Thymus (tissue), 14 donors: ENCODE results near the gene P2RX7. TPM values are rescaled to one million over a fixed set of nuclear protein-coding genes. Genes with fewer than 3 reads are reported as not detected.

Source experiments
- DNase-seq, 9 donors: peaks; one replicate each; pipeline ENCODE4 v3.0.0-alpha.2; 2013; ENCODE audit warnings: low spot score in 9 of 9, low read depth in 6 of 9, missing footprints in 1 of 9
- H3K27ac ChIP-seq, 2 donors: one replicate each; pipeline ENCODE4 v1.5.1; 2013; ENCODE audit warnings: control low read depth in 1 of 2, low read depth in 1 of 2, low read length in 1 of 2, mild to moderate bottlenecking in 1 of 2, moderate library complexity in 1 of 2
- H3K27me3 ChIP-seq, 2 donors: one replicate each; pipeline ENCODE4 v1.5.1; 2013; ENCODE audit warnings: low read length in 1 of 2; ENCODE audit not compliant: control insufficient read depth in 2 of 2, insufficient read depth in 1 of 2
- H3K36me3 ChIP-seq, 2 donors: one replicate each; pipeline ENCODE4 v1.5.1; 2013; ENCODE audit warnings: low read length in 1 of 2, mild to moderate bottlenecking in 1 of 2, moderate library complexity in 1 of 2; ENCODE audit not compliant: control insufficient read depth in 2 of 2, insufficient read depth in 2 of 2
- H3K4me1 ChIP-seq, 2 donors: one replicate each; pipeline ENCODE4 v1.5.1; 2013; ENCODE audit warnings: low read length in 2 of 2; ENCODE audit not compliant: control insufficient read depth in 2 of 2, insufficient read depth in 2 of 2
- H3K4me3 ChIP-seq, 2 donors: one replicate each; pipeline ENCODE4 v1.5.1; 2013; ENCODE audit warnings: low read length in 2 of 2, control low read depth in 1 of 2, mild to moderate bottlenecking in 1 of 2
- H3K9me3 ChIP-seq, 2 donors: one replicate each; pipeline ENCODE4 v1.5.1; 2013; ENCODE audit warnings: low read length in 1 of 2, mild to moderate bottlenecking in 1 of 2; ENCODE audit not compliant: control insufficient read depth in 2 of 2, insufficient read depth in 1 of 2
- WGBS: extraction: QIAGEN DNeasy Blood & Tissue Kit; methylation state at CpG from one replicate; pipeline ENCODE4 v1.1.7; 2013; 5-methylcytosine and 5-hydroxymethylcytosine counted together
- long read RNA-seq, 10 donors: transcript quantifications; one replicate each; lab custom pipeline, GENCODE V29; 2026
- polyA plus RNA-seq: library from polyadenylated mRNA; stranded (reverse); fragments of 200-250 nt; gene quantifications from one replicate; pipeline ENCODE4 v1.2.3, GENCODE V29; 2013
- total RNA-seq: library from RNA; stranded (reverse); fragments of 120-200 nt; gene quantifications from one replicate; pipeline ENCODE4 v1.2.4, GENCODE V29; 2013
- donor health status: healthy.

The P2RX7 gene
- total RNA-seq (1.7 TPM), polyA plus RNA-seq (2.3 TPM)
- long read RNA-seq, donor 1 = 0 reads
- long read RNA-seq, donor 2 = 0 reads
- long read RNA-seq, donor 3 = 0 reads
- long read RNA-seq, donor 4, partial matches to known transcripts = 0 of 1 reads
- long read RNA-seq, donor 4, other reads (novel, unspliced or antisense) = 0 of 1 reads
- long read RNA-seq, donor 5, full-length matches to known transcripts = 1 of 1 reads
- long read RNA-seq, donor 5, partial matches to known transcripts = 0 of 1 reads
- long read RNA-seq, donor 5, other reads (novel, unspliced or antisense) = 0 of 1 reads
- long read RNA-seq, donor 6, full-length matches to known transcripts = 1 of 1 reads
- long read RNA-seq, donor 6, partial matches to known transcripts = 0 of 1 reads
- long read RNA-seq, donor 6, other reads (novel, unspliced or antisense) = 0 of 1 reads
- long read RNA-seq, donor 7 = 0 reads
- long read RNA-seq, donor 8 = 0 reads
- long read RNA-seq, donor 9 = 0 reads
- long read RNA-seq, donor 10 = 0 reads

DNA sequence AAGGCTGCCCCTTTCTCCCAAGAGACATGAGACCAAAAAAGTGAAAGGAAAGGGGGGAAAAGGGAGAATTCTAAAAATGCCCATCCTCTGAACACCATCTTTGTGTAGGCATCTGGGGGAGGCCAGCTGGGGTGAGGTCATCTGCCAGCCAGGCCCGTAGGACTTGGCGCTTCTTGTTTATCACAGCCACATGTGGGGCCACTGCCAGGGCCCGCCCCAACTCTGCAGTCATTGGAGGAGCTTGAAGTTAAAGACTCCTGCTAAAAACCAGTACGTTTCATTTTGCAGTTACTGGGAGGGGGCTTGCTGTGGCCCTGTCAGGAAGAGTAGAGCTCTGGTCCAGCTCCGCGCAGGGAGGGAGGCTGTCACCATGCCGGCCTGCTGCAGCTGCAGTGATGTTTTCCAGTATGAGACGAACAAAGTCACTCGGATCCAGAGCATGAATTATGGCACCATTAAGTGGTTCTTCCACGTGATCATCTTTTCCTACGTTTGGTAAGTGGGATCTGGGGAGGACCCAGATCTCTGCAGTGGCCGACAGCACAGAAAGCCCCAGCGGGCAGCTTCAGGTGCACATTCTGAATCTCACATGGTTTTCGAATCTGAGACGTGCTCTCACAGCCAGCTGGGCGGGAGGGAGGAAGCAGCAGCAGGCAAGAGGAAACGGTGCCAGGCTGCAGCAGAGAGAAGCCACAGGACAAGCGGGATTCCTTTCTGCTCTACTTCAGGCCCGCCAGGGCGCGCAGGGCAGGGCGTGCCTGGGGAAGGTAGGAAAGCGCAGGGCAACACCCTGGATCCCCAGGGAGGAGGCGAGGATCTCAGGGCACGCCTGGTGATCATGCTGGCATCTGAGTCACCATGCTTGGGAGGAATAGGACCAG, at the start of gene P2RX7:
P2RX7 (plus strand) TSS at position 276 of the 881 bp plus-strand sequence; CDS start at position 371, 95 bp downstream.
- peak; percentile 24 to 70 (median 37) for DNase-seq
- no peaks in the 10 kb centered on the region for H3K27me3 ChIP-seq
- H3K4me3 ChIP-seq = peak within 1 kb of the TSS; percentile 29 to 46
- 6% methylated on average over 25 of the region's 25 CpGs for WGBS
- H3K27ac ChIP-seq = peak within 1 kb of the TSS; percentile 46 to 65
- no peaks in the 10 kb centered on the region for H3K36me3 ChIP-seq
- peaks cover 0 to 4% of the 10 kb centered on the region in 2 donors for H3K9me3 ChIP-seq
- peaks cover 19 to 33% of the 10 kb centered on the region in 2 donors for H3K4me1 ChIP-seq

DNA sequence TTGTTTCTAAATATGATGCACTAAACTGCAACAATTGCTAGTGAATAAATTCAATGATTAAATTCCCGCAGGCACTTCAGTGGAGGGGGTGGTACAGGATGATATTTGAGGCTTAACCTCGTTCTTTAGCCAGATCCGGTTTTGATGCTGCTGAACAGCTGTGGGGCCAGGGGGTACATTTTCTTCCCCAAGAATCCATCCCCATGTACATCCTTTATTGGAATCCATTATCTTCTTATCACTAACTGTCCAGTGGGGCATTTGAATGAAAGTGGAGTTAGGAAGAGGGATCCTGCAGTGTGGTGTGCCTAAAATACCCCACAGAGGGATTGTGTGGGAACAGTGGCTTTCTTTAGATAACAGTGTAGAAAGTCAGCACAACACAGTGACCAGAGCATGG, 48.4 kb upstream of the P2RX7 start:
- 91% methylated on average over 3 of the region's 3 CpGs for WGBS
- Histone ChIP-seq H3K4me3 (no peak overlapping the region), H3K36me3 (no peaks in the 10 kb centered on the region), H3K4me1 (peaks cover 0 to 7% of the 10 kb centered on the region in 2 donors), H3K27me3 (no peaks in the 10 kb centered on the region), H3K9me3 (no peaks in the 10 kb centered on the region), H3K27ac (no peak overlapping the region)
- DNase-seq = no peak

DNA sequence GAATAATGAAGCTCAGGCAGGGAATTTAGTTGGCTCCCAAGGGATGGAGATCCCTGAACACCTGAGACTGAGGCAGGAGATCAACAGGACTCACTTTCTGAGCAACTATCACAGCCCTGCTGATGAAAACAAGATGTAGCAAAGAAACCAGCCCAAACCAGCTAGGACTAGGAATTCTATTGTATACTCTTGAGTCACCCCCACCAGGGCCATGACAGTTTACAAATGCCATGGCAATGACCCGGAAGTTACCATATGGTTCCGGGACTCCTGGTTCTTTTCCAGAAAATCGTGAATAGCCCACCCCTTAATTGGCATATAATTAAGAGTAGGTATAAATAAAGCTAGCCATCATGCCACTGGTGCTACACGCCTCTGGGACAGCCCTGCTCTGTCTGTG, 47.6 kb upstream of the P2RX7 start:
- Histone ChIP-seq H3K9me3 (no peaks in the 10 kb centered on the region), H3K4me1 (peaks cover 0 to 7% of the 10 kb centered on the region in 2 donors), H3K27me3 (no peaks in the 10 kb centered on the region), H3K27ac (no peak overlapping the region), H3K4me3 (no peak overlapping the region), H3K36me3 (no peaks in the 10 kb centered on the region)
- no peak for DNase-seq
- WGBS = 97% methylated on average over 4 of the region's 4 CpGs

- Histone ChIP-seq H3K9me3 (no peaks in the 10 kb centered on the region), H3K27me3 (no peaks in the 10 kb centered on the region), H3K4me3 (no peak overlapping the region), H3K36me3 (no peaks in the 10 kb centered on the region), H3K27ac (no peak overlapping the region), H3K4me1 (peaks cover 0 to 8% of the 10 kb centered on the region in 2 donors)
- no peak for DNase-seq
- WGBS = 96% methylated on average over 17 of the region's 17 CpGs
Observed at GRCh38 chr12:121085506-121086353, 46.9 kb upstream of the P2RX7 start.

- 97% methylated on average over 8 of the region's 8 CpGs for WGBS
- Histone ChIP-seq H3K27me3 (no peaks in the 10 kb centered on the region), H3K9me3 (no peaks in the 10 kb centered on the region), H3K36me3 (no peaks in the 10 kb centered on the region), H3K4me3 (no peak overlapping the region), H3K27ac (no peak overlapping the region), H3K4me1 (peaks cover 0 to 15% of the 10 kb centered on the region in 2 donors)
- DNase-seq = no peak
Observed at GRCh38 chr12:121086781-121087295, 45.8 kb upstream of the P2RX7 start.

- Histone ChIP-seq H3K9me3 (no peaks in the 10 kb centered on the region), H3K27me3 (no peaks in the 10 kb centered on the region), H3K4me1 (peaks cover 0 to 21% of the 10 kb centered on the region in 2 donors), H3K36me3 (no peaks in the 10 kb centered on the region), H3K4me3 (no peak overlapping the region), H3K27ac (no peak overlapping the region)
- 77% methylated on average over 11 of the region's 11 CpGs for WGBS
- DNase-seq = no peak
Observed at GRCh38 chr12:121087467-121088194, 45.0 kb upstream of the P2RX7 start.

DNA sequence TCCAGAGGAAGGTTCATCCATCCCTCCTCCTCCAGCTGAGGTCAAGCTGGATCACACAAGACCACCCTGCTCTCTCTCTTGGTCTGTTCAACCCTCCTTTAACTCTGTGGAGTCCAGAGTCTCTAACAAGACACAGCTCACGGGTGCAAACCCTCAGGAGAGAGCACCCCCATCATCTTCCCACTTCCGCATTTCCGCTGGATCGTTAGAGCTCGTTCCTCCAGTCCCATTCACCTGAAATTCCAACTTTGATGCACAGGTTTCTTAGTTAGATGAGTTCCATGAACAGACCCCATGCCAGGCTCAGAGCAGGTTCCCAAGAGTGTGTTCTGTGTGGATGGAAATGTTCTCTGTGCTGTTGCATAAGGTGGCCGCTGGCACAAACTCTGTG, 44.5 kb upstream of the P2RX7 start:
- DNase-seq = no peak
- peaks cover 0 to 25% of the 10 kb centered on the region in 2 donors for H3K4me1 ChIP-seq
- H3K4me3 ChIP-seq = no peak overlapping the region
- WGBS = 96% methylated on average over 6 of the region's 6 CpGs
- H3K9me3 ChIP-seq = peaks cover 0 to under 1% of the 10 kb centered on the region in 2 donors
- no peaks in the 10 kb centered on the region for H3K36me3 ChIP-seq
- no peak overlapping the region for H3K27ac ChIP-seq
- no peaks in the 10 kb centered on the region for H3K27me3 ChIP-seq
